Endothelial cell of umbilical vein (primary cell): ENCODE data around the gene STRA6. TPM values are rescaled to one million over a fixed set of nuclear protein-coding genes. Genes with fewer than 3 reads are reported as not detected.

ENCODE experiments used
- BruUV-seq: library from RNA; stranded (reverse); fragments of 400-500 nt; replicated peaks from 2 replicates; lab custom pipeline; 2021; lab: Mats Ljungman, UMichigan
- CTCF ChIA-PET: fragments of 300-600, 350-600 bp; sonication (Branson Sonifier 250); formaldehyde crosslinking; loops from one replicate; lab custom pipeline; 2021; ENCODE audit warnings: antibody characterized with exemption, inconsistent platforms; lab: Charles Lee
- POLR2A ChIA-PET: fragments of 300-600, 350-600 bp; sonication (Branson Sonifier 250); formaldehyde crosslinking; loops from one replicate; lab custom pipeline; 2021; ENCODE audit warnings: antibody characterized with exemption, inconsistent platforms; lab: Charles Lee
- DNase-seq: peaks from one replicate; pipeline ENCODE4 v3.0.0-alpha.2; 2011; ENCODE audit warnings: low read depth, low spot score
- FAIRE-seq: peaks from 2 replicates; lab custom pipeline; 2011; peaks lifted over from hg19 to GRCh38; lab: Jason Lieb, UNC
- H2AFZ ChIP-seq: 2 replicates; pipeline ENCODE4 v1.6.0; 2012; ENCODE audit warnings: low read depth, low read length, control low read depth, inconsistent platforms
- H3K27ac ChIP-seq: 2 replicates; pipeline ENCODE4 v1.5.1; 2011; ENCODE audit warnings: low read depth, mild to moderate bottlenecking, control low read depth, low read length, moderate library complexity; ENCODE audit not compliant: insufficient read depth
- H3K27me3 ChIP-seq, 2 experiments: 2 replicates each; pipeline versions ENCODE4 v1.6.0 to v1.6.1; 2011; ENCODE audit warnings: low read length in 2 of 2, mixed read lengths in 1 of 2; ENCODE audit not compliant: control insufficient read depth in 2 of 2, insufficient read depth in 2 of 2
- H3K36me3 ChIP-seq, 2 experiments: 2 replicates in 1 of 2; 3 replicates in 1 of 2; pipeline ENCODE4 v1.5.1; 2011; ENCODE audit warnings: low read length in 2 of 2, mild to moderate bottlenecking in 1 of 2, moderate library complexity in 1 of 2; ENCODE audit not compliant: control insufficient read depth in 2 of 2, insufficient read depth in 2 of 2; ENCODE audit errors: extremely low read depth in 1 of 2
- H3K4me1 ChIP-seq: 3 replicates; pipeline ENCODE4 v1.5.1; 2011; ENCODE audit warnings: mild to moderate bottlenecking, low read length; ENCODE audit not compliant: control insufficient read depth, insufficient read depth; ENCODE audit errors: extremely low read depth
- H3K4me2 ChIP-seq: 2 replicates; pipeline ENCODE4 v1.6.1; 2011; ENCODE audit warnings: low read length, control low read depth, mixed read lengths; ENCODE audit not compliant: insufficient read depth
- H3K4me3 ChIP-seq, 3 experiments: fragments of 200-600 bp in 1 of 3; sonication (generic), shearing (Covaris generic) in 1 of 3; replicated peaks in 1 of 3; 2 replicates each; pipeline ENCODE4 v1.5.1; 2011 to 2016; ENCODE audit warnings: control low read depth in 3 of 3, low read length in 3 of 3, mild to moderate bottlenecking in 2 of 3, inconsistent platforms in 1 of 3, low read depth in 1 of 3, moderate library complexity in 1 of 3; ENCODE audit not compliant: insufficient read depth in 1 of 3
- H3K79me2 ChIP-seq: 2 replicates; pipeline ENCODE4 v1.6.0; 2012; ENCODE audit warnings: low read length, inconsistent platforms; ENCODE audit not compliant: control insufficient read depth, insufficient read depth
- H3K9ac ChIP-seq: replicated peaks from 2 replicates; pipeline ENCODE3; 2011; ENCODE audit warnings: low read length, control low read depth; ENCODE audit not compliant: insufficient read depth; ENCODE audit errors: extremely low read depth
- H3K9me1 ChIP-seq: replicated peaks from 3 replicates; pipeline ENCODE4 v1.6.0; 2011; ENCODE audit warnings: mild to moderate bottlenecking, low read length; ENCODE audit not compliant: control insufficient read depth, insufficient read depth; ENCODE audit errors: extremely low read depth
- H3K9me3 ChIP-seq: replicated peaks from 2 replicates; pipeline ENCODE4 v1.5.1; 2012; ENCODE audit warnings: low read length, inconsistent platforms; ENCODE audit not compliant: control insufficient read depth, insufficient read depth
- H4K20me1 ChIP-seq: replicated peaks from 2 replicates; pipeline ENCODE3; 2011; ENCODE audit warnings: mild to moderate bottlenecking, low read length; ENCODE audit not compliant: control insufficient read depth, insufficient read depth; ENCODE audit errors: extremely low read depth
- CTCF ChIP-seq, 2 donors: IDR thresholded peaks; 1 replicate in 1 of 2; 2 replicates in 1 of 2; pipeline ENCODE4 v1.5.1; 2011; ENCODE audit warnings: low read length in 2 of 2, mild to moderate bottlenecking in 2 of 2, moderate library complexity in 2 of 2, control low read depth in 1 of 2, inconsistent platforms in 1 of 2, low read depth in 1 of 2; ENCODE audit not compliant: insufficient read depth in 1 of 2; ENCODE audit errors: extremely low read depth in 1 of 2
- EZH2 ChIP-seq: IDR thresholded peaks from 2 replicates; pipeline ENCODE4 v1.6.1; 2012; ENCODE audit warnings: borderline replicate concordance, low read depth, mild to moderate bottlenecking, moderate library complexity, low read length, inconsistent platforms; ENCODE audit not compliant: severe bottlenecking
- FOS ChIP-seq: IDR thresholded peaks from 2 replicates; pipeline ENCODE4 v1.6.1; 2011; ENCODE audit warnings: mild to moderate bottlenecking, low read length, moderate library complexity, borderline replicate concordance; ENCODE audit not compliant: insufficient read depth
- GATA2 ChIP-seq: IDR thresholded peaks from 2 replicates; pipeline ENCODE4 v1.7.0; 2011; ENCODE audit warnings: low read depth, mild to moderate bottlenecking, moderate library complexity, mixed read lengths, low read length; ENCODE audit not compliant: insufficient read length, insufficient read depth
- JUN ChIP-seq: IDR thresholded peaks from 2 replicates; pipeline ENCODE4 v1.6.1; 2011; ENCODE audit warnings: borderline replicate concordance, low read depth; ENCODE audit not compliant: insufficient read length, insufficient read depth
- MAX ChIP-seq: IDR thresholded peaks from 2 replicates; pipeline ENCODE4 v1.6.1; 2011; ENCODE audit not compliant: insufficient read depth, insufficient read length
- MYC ChIP-seq: IDR thresholded peaks from one replicate; pipeline ENCODE4 v1.6.1; 2011; ENCODE audit warnings: mild to moderate bottlenecking, low read depth, low read length
- POLR2A ChIP-seq: IDR thresholded peaks from 2 replicates; pipeline ENCODE4 v1.6.1; 2012; ENCODE audit warnings: low read depth, mild to moderate bottlenecking, control low read depth, low read length
- POLR2AphosphoS5 ChIP-seq: IDR thresholded peaks from 2 replicates; pipeline ENCODE4 v1.6.1; 2012; ENCODE audit warnings: low read depth, mild to moderate bottlenecking, control low read depth, low read length, moderate library complexity; ENCODE audit not compliant: insufficient read depth
- dilution Hi-C: fragments of 300-500 bp; cut with MboI; formaldehyde crosslinking; loops from one replicate; pipeline ENCODE4 v1.15.0; 2019; ENCODE audit warnings: low sequenced_read_pairs; ENCODE audit not compliant: extremely low pct_ligation_motif_present
- intact Hi-C: fragments of 100-400 bp; cut with micrococcal nuclease; formaldehyde crosslinking; loops from one replicate; pipeline ENCODE4 v1.10.0; 2022
- polyA plus RNA-seq, 4 experiments: library from polyadenylated mRNA; depleted of rRNA in 3 of 4; stranded (reverse) in 3 of 4; unstranded in 1 of 4; fragments of >200 nt; gene quantifications; 2 replicates each; pipeline versions ENCODE4 v1.2.1 to v1.2.3, GENCODE V29; 2011 to 2012; ENCODE audit warnings: missing spikeins in 1 of 4
- total RNA-seq: library from RNA; stranded (reverse); gene quantifications from 2 replicates; pipeline ENCODE4 v1.2.3, GENCODE V29; 2021

The STRA6 gene
- total and polyA plus RNA-seq, 2 donors (not counting 3 experiments of a cell fraction or from before 2014, with no cell fraction given), result not detected

- no peak for FAIRE-seq
Measured at GRCh38 chr15:74137537-74137894, 65.1 kb downstream of the STRA6 start.

More at GRCh38 chr15:74137537-74137894, 65.1 kb downstream of the STRA6 start:
- Histone ChIP-seq H2AFZ (no peak overlapping the region), H4K20me1 (no peaks in the 10 kb centered on the region), H3K9me1 (no peaks in the 10 kb centered on the region), H3K4me1 (peaks cover 12% of the 10 kb centered on the region), H3K9ac (no peak overlapping the region), H3K79me2 (no peaks in the 10 kb centered on the region), H3K36me3 (no peaks in the 10 kb centered on the region), H3K4me2 (no peak overlapping the region), H3K9me3 (no peaks in the 10 kb centered on the region), H3K4me3 (no peak overlapping the region), H3K27ac (no peak overlapping the region), H3K27me3 (peaks cover 55 to 60% of the 10 kb centered on the region in 2 experiments)
- POLR2A ChIA-PET, result no interaction called here
- CTCF ChIA-PET, result interaction anchor here (0.7 to 2.2 kb wide), 3 partner anchors 9 to 170 kb away, joined by 4 to 12 read pairs (median 9); no protein-coding TSS in a partner anchor
- no peak for DNase-seq
- dilution Hi-C loops (no loop called here), intact Hi-C loops (no loop called here)
- BruUV-seq, result no TSS peak
- TF ChIP-seq GATA2 (no peak), JUN (no peak), POLR2AphosphoS5 (no peak), CTCF (IDR thresholded peaks at IDR 0.05; ENCODE audit: extremely low read depth in 1 of 2, insufficient read depth in 1 of 2, low read depth in 1 of 2, low read length in 2 of 2) (no peak), MYC (no peak), EZH2 (no peak), FOS (no peak), MAX (no peak), POLR2A (no peak)
